ENCODE results near the gene CYB5A.

DNA sequence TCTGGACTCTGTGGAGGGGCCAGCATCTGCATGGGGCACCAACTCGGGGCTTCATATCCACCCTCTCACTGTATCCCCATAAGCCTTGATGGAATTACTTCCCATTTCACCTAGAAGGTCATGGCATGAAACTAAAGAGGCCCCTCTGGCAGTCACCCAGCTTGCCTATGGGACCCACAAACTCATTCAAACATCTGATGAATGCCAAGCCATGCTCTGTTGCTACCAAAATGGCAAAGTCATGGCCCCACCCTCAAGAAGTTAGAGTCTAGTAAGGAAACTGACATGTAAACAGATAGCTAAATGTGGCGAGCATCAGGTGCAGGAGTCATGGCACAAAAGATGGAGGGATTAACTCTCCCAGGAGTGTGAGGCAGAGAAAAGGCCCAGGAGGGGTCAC, 14.5 kb downstream of the CYB5A start:
- TF ChIP-seq CTCF (conservative IDR thresholded peaks at IDR 0.05) (no peak), ZFX (IDR thresholded peaks at IDR 0.05) (no peak)
